OCI-LY1 (cell line): ENCODE results near the gene DTHD1.

Experiments
- CTCF ChIP-seq: fragments of 200-600 bp; sonication (generic), shearing (Covaris generic); IDR thresholded peaks from 2 replicates; pipeline ENCODE4 v1.5.1; 2017; ENCODE audit warnings: mild to moderate bottlenecking, antibody characterized with exemption, low read length, moderate library complexity, mixed read lengths
- EZH2 ChIP-seq: fragments of 200-600 bp; sonication (generic), shearing (Covaris generic); IDR thresholded peaks from 2 replicates; pipeline ENCODE4 v1.8.0; 2017; ENCODE audit warnings: borderline replicate concordance, mixed run types, mild to moderate bottlenecking, antibody characterized with exemption, low read length, moderate library complexity, mixed read lengths

GRCh38 chr4:36280555-36280954 lies 861 bp upstream of the DTHD1 start:
- TF ChIP-seq CTCF (no peak), EZH2 (no peak)
